ENCODE data around the gene HSPA5. TPM values are rescaled to one million over a fixed set of nuclear protein-coding genes. Genes with fewer than 3 reads are reported as not detected.
A peak's percentile ranks its signal among the peaks of the same experiment; 100 is the strongest.

The HSPA5 gene
- total RNA-seq, 1 donor from 2014 or later, result 620 TPM

DNA sequence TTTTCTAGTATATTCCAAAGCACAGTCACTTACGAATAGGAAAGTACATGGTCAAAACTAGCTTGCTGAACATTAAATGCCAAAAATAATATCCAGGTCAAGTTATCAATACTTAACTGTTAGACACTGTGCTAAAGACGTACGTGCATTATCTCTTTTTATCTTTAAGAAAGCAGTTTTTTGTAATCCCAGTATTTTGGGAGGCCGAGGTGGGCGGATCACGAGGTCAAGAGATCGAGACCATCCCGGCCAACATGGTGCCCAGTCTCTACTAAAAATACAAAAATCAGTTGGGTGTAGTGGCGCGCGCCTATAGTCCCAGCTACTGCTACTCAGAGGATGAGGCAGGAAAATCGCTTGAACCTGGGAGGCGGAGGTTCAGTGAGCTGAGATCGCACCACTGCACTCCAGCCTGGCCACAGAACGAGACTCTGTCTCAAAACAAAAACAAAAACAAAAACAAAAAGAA is 2.7 kb upstream of the HSPA5 start:
- DNase-seq (ENCODE audit: low read depth) (no peak), FAIRE-seq (no peak)
- H3K4me2 ChIP-seq (ENCODE audit: low read length), result peak overlapping the region; percentile 39
- peaks cover 34% of the 10 kb centered on the region for H3K79me2 ChIP-seq (ENCODE audit: insufficient read depth, low read length)
- peaks cover 14% of the 10 kb centered on the region for H3K36me3 ChIP-seq (ENCODE audit: insufficient read depth, low read length)
- H3K9ac ChIP-seq (ENCODE audit: low read length), result peak overlapping the region; percentile 35
- no peaks in the 10 kb centered on the region for H3K27me3 ChIP-seq (ENCODE audit: insufficient read depth, low read length)
- Mint-ChIP-seq H3K27me3 (ENCODE audit: low read depth, unreplicated experiment) (no peaks in the 10 kb centered on the region), H3K9me3 (ENCODE audit: unreplicated experiment) (no peaks in the 10 kb centered on the region), H3K27ac (ENCODE audit: unreplicated experiment) (peak overlapping the region; percentile 99), H3K36me3 (ENCODE audit: low read depth, unreplicated experiment) (peaks cover 14% of the 10 kb centered on the region), H3K4me3 (ENCODE audit: unreplicated experiment) (no peak overlapping the region), H3K4me1 (ENCODE audit: low read depth, unreplicated experiment) (peaks cover 8% of the 10 kb centered on the region)
- peaks cover 17% of the 10 kb centered on the region for H3K4me1 ChIP-seq (ENCODE audit: insufficient read depth, low read length)
- peaks cover 23% of the 10 kb centered on the region for H4K20me1 ChIP-seq (ENCODE audit: insufficient read depth, low read length)
- H3K27ac ChIP-seq (ENCODE audit: low read depth, low read length), result peak overlapping the region; percentile 60
- no peaks in the 10 kb centered on the region for H3K9me3 ChIP-seq (ENCODE audit: insufficient read depth, low read depth, low read length)
- no peak for TF ChIP-seq EZH2 (IDR thresholded peaks at IDR 0.05; ENCODE audit: insufficient read depth, low read length)
- TF ChIP-seq, protein P1, sequence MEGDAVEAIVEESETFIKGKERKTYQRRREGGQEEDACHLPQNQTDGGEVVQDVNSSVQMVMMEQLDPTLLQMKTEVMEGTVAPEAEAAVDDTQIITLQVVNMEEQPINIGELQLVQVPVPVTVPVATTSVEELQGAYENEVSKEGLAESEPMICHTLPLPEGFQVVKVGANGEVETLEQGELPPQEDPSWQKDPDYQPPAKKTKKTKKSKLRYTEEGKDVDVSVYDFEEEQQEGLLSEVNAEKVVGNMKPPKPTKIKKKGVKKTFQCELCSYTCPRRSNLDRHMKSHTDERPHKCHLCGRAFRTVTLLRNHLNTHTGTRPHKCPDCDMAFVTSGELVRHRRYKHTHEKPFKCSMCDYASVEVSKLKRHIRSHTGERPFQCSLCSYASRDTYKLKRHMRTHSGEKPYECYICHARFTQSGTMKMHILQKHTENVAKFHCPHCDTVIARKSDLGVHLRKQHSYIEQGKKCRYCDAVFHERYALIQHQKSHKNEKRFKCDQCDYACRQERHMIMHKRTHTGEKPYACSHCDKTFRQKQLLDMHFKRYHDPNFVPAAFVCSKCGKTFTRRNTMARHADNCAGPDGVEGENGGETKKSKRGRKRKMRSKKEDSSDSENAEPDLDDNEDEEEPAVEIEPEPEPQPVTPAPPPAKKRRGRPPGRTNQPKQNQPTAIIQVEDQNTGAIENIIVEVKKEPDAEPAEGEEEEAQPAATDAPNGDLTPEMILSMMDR (IDR thresholded peaks at IDR 0.05; ENCODE audit: insufficient read depth, low read depth, low read length), result no peak
- H2AFZ ChIP-seq (ENCODE audit: low read depth, low read length), result no peak overlapping the region
- no peak overlapping the region for H3K4me3 ChIP-seq (ENCODE audit: insufficient read depth, low read depth, low read length)

DNA sequence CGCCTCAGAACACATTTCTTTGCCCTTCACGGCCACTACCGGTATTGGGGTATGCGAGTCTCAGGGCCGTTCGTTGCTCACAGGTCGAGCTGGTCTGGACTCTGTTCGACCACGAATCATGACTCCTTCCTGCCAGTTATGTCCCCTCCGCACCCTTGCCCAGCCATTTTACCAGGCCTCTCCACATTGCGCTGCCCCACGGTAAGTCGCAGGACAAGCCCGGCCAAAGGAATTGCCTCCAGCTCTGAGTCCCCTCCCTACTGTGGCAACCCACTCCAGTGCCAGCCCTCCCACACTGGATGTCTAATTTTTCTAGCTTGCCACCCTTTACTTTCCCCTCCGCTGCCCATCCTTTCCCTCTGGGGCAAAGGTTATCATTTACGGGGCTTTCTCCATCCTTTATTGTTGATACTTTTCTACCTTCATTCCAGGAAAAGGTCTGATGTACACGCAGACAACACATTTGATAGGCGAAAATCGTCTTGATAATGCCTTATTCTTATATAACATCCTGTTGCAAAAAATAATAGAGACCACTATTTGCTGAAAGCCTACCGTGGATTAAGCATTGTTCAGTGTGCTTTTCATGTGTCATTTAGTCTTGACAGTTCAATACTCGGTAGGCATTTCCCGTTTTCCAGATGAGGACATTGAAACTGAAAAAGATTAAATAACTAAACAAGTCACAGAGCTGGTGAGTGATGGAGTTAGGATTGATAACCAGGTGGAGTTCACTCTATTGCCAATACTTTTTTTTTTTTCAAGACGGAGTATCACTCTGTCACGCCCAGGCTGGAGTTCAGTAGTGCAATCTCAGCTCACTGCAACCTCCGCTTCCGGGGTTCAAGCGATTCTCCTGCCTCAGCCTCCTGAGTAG is 958 bp upstream of the HSPA5 start:
- H2AFZ ChIP-seq (ENCODE audit: low read depth, low read length), result peak overlapping the region; percentile 45
- TF ChIP-seq, protein P1 (IDR thresholded peaks at IDR 0.05; ENCODE audit: insufficient read depth, low read depth, low read length), result no peak
- no peak for TF ChIP-seq EZH2 (IDR thresholded peaks at IDR 0.05; ENCODE audit: insufficient read depth, low read length)
- no peaks in the 10 kb centered on the region for H3K9me3 Mint-ChIP-seq (ENCODE audit: unreplicated experiment)
- H3K27ac ChIP-seq (ENCODE audit: low read depth, low read length), result peak overlapping the region; percentile 98
- peaks cover 16% of the 10 kb centered on the region for H3K4me1 Mint-ChIP-seq (ENCODE audit: low read depth, unreplicated experiment)
- no peaks in the 10 kb centered on the region for H3K27me3 Mint-ChIP-seq (ENCODE audit: low read depth, unreplicated experiment)
- H3K4me3 Mint-ChIP-seq (ENCODE audit: unreplicated experiment), result peak overlapping the region; percentile 97
- peaks cover 28% of the 10 kb centered on the region for H3K36me3 Mint-ChIP-seq (ENCODE audit: low read depth, unreplicated experiment)
- peaks cover 35% of the 10 kb centered on the region for H3K4me1 ChIP-seq (ENCODE audit: insufficient read depth, low read length)
- no peaks in the 10 kb centered on the region for H3K27me3 ChIP-seq (ENCODE audit: insufficient read depth, low read length)
- FAIRE-seq, result no peak
- no peaks in the 10 kb centered on the region for H3K9me3 ChIP-seq (ENCODE audit: insufficient read depth, low read depth, low read length)
- peaks cover 40% of the 10 kb centered on the region for H4K20me1 ChIP-seq (ENCODE audit: insufficient read depth, low read length)
- peak overlapping the region; percentile 80 for H3K4me3 ChIP-seq (ENCODE audit: insufficient read depth, low read depth, low read length)
- H3K27ac Mint-ChIP-seq (ENCODE audit: unreplicated experiment), result peak overlapping the region; percentile 99
- H3K4me2 ChIP-seq (ENCODE audit: low read length), result peak overlapping the region; percentile 95
- DNase-seq (ENCODE audit: low read depth), result no peak
- H3K36me3 ChIP-seq (ENCODE audit: insufficient read depth, low read length), result peaks cover 31% of the 10 kb centered on the region
- H3K9ac ChIP-seq (ENCODE audit: low read length), result peak overlapping the region; percentile 96
- peaks cover 51% of the 10 kb centered on the region for H3K79me2 ChIP-seq (ENCODE audit: insufficient read depth, low read length)

DNA sequence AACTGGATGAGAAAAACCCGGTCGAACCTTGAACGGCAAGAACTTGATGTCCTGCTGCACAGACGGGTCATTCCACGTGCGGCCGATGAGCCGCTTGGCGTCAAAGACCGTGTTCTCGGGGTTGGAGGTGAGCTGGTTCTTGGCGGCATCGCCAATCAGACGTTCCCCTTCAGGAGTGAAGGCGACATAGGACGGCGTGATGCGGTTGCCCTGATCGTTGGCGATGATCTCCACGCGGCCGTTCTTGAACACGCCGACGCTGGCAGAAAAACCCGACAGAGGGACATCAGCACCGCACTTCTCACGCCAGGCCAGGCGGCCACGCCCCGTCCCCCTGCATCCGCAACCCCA is 519 bp downstream of the HSPA5 start:
- FAIRE-seq (no peak), DNase-seq (ENCODE audit: low read depth) (no peak)
- H3K36me3 ChIP-seq (ENCODE audit: insufficient read depth, low read length), result peaks cover 46% of the 10 kb centered on the region
- H3K4me3 ChIP-seq (ENCODE audit: insufficient read depth, low read depth, low read length), result peak overlapping the region; percentile 100
- peaks cover 40% of the 10 kb centered on the region for H3K4me1 ChIP-seq (ENCODE audit: insufficient read depth, low read length)
- peak overlapping the region; percentile 98 for H3K27ac ChIP-seq (ENCODE audit: low read depth, low read length)
- no peaks in the 10 kb centered on the region for H3K27me3 ChIP-seq (ENCODE audit: insufficient read depth, low read length)
- H3K79me2 ChIP-seq (ENCODE audit: insufficient read depth, low read length), result peaks cover 66% of the 10 kb centered on the region
- Mint-ChIP-seq H3K4me3 (ENCODE audit: unreplicated experiment) (peak overlapping the region; percentile 97), H3K9me3 (ENCODE audit: unreplicated experiment) (no peaks in the 10 kb centered on the region), H3K27me3 (ENCODE audit: low read depth, unreplicated experiment) (no peaks in the 10 kb centered on the region), H3K4me1 (ENCODE audit: low read depth, unreplicated experiment) (peaks cover 27% of the 10 kb centered on the region), H3K36me3 (ENCODE audit: low read depth, unreplicated experiment) (peaks cover 38% of the 10 kb centered on the region), H3K27ac (ENCODE audit: unreplicated experiment) (peak overlapping the region; percentile 99)
- H2AFZ ChIP-seq (ENCODE audit: low read depth, low read length), result peak overlapping the region; percentile 14
- peaks cover 55% of the 10 kb centered on the region for H4K20me1 ChIP-seq (ENCODE audit: insufficient read depth, low read length)
- no peaks in the 10 kb centered on the region for H3K9me3 ChIP-seq (ENCODE audit: insufficient read depth, low read depth, low read length)
- peak overlapping the region; percentile 100 for H3K9ac ChIP-seq (ENCODE audit: low read length)
- H3K4me2 ChIP-seq (ENCODE audit: low read length), result peak overlapping the region; percentile 92
- TF ChIP-seq EZH2 (IDR thresholded peaks at IDR 0.05; ENCODE audit: insufficient read depth, low read length), result no peak
- TF ChIP-seq, protein P1 (IDR thresholded peaks at IDR 0.05; ENCODE audit: insufficient read depth, low read depth, low read length), result no peak

Data from astrocyte (in vitro differentiated cells and primary cell).